IPS DF 19.7 (cell line): ENCODE data around the gene IFNE.

Experiments
- DNase-seq: peaks from one replicate; pipeline ENCODE4 v3.0.0-alpha.2; 2013; ENCODE audit warnings: low read depth, low spot score

Gene IFNE

DNA sequence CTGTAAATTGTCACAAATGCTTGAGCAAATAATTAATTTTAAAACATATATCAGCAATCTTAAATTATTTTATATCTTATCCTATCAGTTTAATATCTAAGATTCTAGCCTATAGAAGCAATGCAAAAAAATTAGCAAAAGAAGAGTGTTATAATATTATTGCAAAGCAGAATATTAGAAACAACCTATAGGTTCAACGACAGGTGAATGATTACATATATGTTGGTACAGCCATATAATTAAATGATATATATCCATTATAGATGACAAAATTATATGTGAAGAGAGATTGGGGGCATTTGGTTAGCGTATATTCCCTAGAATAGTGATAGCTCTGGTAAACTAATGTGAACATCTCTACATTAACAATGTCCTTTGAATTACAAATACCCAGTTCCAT is at the start of gene IFNE:
Gene IFNE, minus strand, starts transcription at position 101 of the 400 bp plus-strand sequence. CDS start 619 bp downstream, outside the sequence.
- DNase-seq = no peak

DNA sequence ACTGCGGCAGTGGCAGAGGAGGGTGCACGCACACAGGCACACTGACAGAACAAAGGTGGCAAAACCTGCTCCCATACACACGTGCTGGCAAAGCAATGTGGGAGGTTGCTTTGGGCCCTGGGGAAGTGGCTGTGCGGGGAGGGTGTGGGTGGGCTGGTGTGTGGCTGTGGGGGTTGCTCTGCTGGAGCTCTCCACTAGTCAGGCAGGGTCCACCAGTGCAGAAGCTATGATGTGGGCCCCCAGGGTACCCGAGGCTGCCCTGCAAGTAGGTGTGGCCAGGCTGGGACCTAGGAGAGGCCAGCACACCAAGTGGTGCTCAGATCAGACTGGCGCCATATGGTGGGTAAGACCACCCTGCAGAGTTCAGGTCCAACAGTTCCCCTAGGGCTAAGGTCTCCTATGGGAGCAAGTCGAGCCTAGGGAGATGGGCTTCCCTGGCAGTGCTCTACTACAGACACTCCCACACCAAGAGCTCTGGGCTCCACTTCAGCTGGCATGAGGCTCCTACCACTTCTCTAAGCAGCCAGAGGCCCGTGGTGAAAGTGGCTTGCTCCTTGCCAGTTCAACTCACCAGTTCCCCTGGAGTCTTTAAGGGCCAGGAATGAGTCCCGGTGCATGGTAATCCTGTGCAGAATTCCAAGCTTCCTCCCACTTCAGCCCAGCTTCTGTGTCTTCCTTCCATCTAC is 46.2 kb upstream of the IFNE start:
- DNase-seq = no peak

DNA sequence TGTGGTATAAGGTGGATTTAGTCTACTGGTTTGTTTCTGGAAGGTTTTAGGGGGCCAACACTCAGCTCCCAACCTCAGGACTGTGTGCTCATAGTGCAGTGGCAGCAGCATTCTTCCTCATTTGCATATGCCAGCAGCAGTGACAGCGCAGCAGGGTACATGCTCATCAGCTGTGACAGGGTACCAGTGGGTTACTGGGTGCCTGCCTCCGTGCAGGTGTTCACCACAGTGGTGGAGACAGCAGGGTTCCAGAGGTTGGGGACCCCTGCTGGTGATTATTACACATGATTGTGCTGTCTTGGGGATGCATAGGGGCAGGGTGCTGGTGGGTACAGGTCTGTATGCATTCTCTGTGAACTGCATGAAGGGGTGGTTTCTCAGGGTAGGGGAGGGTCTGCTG is 45.5 kb upstream of the IFNE start:
- no peak for DNase-seq

DNA sequence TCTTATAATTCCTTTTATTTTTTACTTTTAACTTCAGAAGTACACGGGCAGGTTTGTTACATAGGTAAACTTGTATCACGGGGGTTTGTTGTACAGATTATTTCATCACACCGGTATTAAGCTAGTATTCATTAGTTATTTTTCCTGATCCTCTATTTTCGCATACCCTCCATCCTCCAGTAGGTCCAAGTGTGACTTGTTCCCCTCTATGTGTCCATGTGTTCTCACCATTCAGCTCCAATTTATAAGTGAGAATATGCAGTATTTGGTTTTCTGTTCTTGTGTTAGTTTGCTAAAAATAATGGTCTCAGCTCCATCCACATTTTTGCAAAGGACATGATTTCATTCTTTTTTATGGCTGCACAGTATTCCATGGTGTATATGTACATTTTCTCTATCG is 43.1 kb upstream of the IFNE start:
- DNase-seq = no peak

GRCh38 chr9:21524099-21524830 is 42.2 kb upstream of the IFNE start:
- no peak for DNase-seq

GRCh38 chr9:21523021-21524014 is 41.2 kb upstream of the IFNE start:
- no peak for DNase-seq

- DNase-seq = no peak
These were observed 40.2 kb upstream of the IFNE start for GRCh38 chr9:21522348-21522747.

- no peak for DNase-seq
These were observed 39.3 kb upstream of the IFNE start for GRCh38 chr9:21521448-21521847.

- DNase-seq = no peak
These were observed 38.6 kb upstream of the IFNE start for GRCh38 chr9:21520501-21521228.

- no peak for DNase-seq
These were observed 37.8 kb upstream of the IFNE start for GRCh38 chr9:21519855-21520434.

GRCh38 chr9:21516796-21517195 is 34.7 kb upstream of the IFNE start:
- no peak for DNase-seq

DNA sequence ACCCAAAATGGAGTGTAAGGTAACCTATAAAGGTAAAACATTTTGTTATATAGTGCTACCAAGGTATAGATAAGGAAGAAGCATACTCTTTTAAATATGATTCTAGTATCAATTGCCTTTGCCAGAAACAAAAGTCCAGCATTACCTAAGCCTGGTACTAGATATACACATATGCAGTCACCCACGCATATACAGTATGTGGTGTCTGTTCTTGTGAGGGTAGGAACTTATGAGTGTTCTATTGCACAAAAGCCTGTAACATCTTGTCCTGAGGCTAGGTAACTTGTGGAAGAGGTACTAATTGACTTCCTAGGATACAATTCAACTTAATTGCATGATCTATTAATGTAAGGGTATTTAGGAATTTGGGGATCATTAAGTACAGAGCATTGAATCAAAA is 31.3 kb upstream of the IFNE start:
- DNase-seq = no peak

- DNase-seq = no peak
These were observed 28.7 kb upstream of the IFNE start for GRCh38 chr9:21510806-21511205.

GRCh38 chr9:21507483-21507790 is 25.3 kb upstream of the IFNE start:
- no peak for DNase-seq

GRCh38 chr9:21506626-21507482 is 24.7 kb upstream of the IFNE start:
- DNase-seq = no peak

DNA sequence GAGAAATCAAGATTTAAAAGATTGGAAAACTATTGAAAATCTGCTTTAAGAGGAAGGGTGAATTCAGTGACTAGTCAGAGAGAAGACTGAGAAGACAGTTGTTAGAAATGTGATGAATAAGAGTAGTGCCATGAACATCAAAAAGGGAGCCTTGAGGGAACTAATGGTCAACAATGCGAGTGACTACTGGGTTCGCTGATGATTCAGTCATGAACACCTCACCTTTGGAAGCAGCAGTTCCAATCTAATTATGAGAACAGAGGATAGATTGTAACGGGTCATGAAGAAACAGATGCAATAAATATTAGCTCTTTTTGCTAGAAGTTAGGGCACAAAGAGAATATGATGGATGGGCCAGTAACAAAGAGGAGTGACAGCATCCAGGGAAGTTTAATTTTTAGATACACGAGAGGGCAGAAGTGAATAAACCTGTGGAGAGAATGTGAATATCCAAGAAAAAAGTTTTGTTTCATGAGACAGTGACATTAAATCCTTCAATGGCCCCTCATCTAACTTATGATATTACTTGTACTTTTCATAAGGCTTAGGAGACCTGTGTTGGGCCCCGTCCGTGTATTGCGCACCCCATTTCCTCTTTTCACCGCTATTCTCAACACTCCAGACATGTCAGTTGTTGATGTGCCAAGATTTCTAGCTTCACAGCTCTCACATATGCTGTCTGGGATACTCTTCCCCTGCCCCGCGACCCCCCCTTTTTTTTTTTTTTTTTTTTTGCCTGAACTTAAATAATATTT is 23.5 kb upstream of the IFNE start:
- DNase-seq = no peak

DNA sequence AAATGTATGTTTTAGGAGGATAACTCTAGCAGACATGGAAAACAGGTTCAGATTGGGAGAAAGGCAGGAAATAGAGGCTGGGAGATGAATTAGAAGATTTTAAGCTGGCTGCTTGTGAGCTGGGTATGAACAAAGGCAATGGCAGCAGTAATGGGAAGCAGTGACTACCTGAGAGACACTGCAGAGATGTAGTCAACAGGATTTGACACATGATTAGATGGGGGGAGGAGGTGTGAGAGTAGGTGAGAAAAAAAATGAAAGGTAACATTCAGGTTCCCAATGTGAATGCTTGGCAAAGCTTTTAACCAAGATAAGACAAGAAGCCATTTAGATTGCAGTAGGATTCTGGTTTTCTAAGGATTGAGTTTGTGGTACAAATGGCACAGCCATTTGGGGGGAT is 22.8 kb upstream of the IFNE start:
- no peak for DNase-seq

- no peak for DNase-seq
These were observed 22.0 kb upstream of the IFNE start for GRCh38 chr9:21504113-21504512.

GRCh38 chr9:21502586-21502985 is 20.5 kb upstream of the IFNE start:
- no peak for DNase-seq

DNA sequence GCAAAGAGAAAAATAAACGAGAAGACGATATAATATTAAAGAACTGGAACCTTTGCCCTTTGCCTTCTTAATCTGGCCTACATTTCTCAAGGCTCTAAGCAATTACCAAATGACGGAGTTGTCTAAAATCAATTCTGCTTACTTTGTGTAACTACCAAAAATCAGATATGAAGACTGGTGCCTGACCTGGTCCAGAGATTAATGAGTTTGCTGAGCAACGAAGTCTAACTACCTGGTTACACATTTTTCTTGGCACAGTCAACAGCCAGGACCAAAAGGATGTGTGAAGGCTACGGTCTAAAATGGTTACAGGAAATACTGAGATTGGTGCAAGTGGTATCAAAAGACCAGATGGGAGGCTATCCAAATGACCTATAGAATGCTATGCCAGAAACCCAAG is 17.8 kb upstream of the IFNE start:
- DNase-seq = no peak
